Fibroblast of peridontal ligament (primary cell): ENCODE data around the gene KIR2DL3.

Experiments
- DNase-seq: peaks from one replicate; pipeline ENCODE4 v3.0.0-alpha.2; 2010; ENCODE audit errors: extremely low read depth

Gene KIR2DL3

GRCh38 chr19:54792814-54793213, 54.5 kb downstream of the KIR2DL3 start:
- no peak for DNase-seq

GRCh38 chr19:54795758-54796157, 57.4 kb downstream of the KIR2DL3 start:
- DNase-seq, result no peak
